ENCODE measurements around the gene PHACTR1.
"Not testable (repeated sequence)": the region's sequence is repeated elsewhere in the genome, so short reads cannot be mapped to it uniquely, and the experiment has no call there.

DNA sequence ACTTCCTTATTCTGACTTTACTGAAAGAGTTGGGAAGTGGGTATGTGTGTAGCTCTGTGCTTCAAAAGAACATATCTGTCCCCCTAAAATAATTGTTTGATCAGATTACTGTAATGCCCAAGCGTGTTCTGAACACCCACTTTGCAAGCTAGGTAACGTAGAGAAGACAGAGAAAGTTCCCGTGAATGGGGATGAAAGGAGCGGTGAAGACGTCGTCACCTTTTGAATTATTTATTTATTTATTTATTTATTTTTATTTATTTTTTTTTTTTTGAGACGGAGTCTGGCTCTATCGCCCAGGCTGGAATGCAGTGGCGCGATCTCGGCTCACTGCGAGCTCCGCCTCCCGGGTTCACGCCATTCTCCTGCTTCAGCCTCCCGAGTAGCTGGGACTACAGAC lies 228.0 kb downstream of the PHACTR1 start:
- not testable (repeated sequence) for TF ChIP-seq POLR2A, POLR2AphosphoS5 (IDR thresholded peaks at IDR 0.05)

Data from stomach (tissue), 4 donors.